Measurements from ENCODE around the gene CAPZA3. TPM values are rescaled to one million over a fixed set of nuclear protein-coding genes. Genes with fewer than 3 reads are reported as not detected.

Gene CAPZA3
- total RNA-seq, 1 experiment from 2014 or later, result not detected

GRCh38 chr12:18718462-18718861 lies 19.5 kb upstream of the CAPZA3 start:
- H3F3A ChIP-seq (ENCODE audit: insufficient read depth, low read depth), result no peaks in the 10 kb centered on the region
- H3K9me2 ChIP-seq (ENCODE audit: insufficient read depth), result no peaks in the 10 kb centered on the region
- H3K4me2 ChIP-seq, result no peak overlapping the region
- H3K4me3 ChIP-seq, result no peak overlapping the region
- H3K27ac ChIP-seq, result no peak overlapping the region
- no TSS peak for BruUV-seq (replicated peaks)
- H3K9me3 ChIP-seq (ENCODE audit: insufficient read depth, low read depth), result peaks cover 8% of the 10 kb centered on the region; the same call in 1 of the 2 replicates
- POLR2A ChIA-PET (ENCODE audit: unreplicated experiment), result no interaction called here
- H2AFZ ChIP-seq, result no peak overlapping the region
- TF ChIP-seq, protein P1, sequence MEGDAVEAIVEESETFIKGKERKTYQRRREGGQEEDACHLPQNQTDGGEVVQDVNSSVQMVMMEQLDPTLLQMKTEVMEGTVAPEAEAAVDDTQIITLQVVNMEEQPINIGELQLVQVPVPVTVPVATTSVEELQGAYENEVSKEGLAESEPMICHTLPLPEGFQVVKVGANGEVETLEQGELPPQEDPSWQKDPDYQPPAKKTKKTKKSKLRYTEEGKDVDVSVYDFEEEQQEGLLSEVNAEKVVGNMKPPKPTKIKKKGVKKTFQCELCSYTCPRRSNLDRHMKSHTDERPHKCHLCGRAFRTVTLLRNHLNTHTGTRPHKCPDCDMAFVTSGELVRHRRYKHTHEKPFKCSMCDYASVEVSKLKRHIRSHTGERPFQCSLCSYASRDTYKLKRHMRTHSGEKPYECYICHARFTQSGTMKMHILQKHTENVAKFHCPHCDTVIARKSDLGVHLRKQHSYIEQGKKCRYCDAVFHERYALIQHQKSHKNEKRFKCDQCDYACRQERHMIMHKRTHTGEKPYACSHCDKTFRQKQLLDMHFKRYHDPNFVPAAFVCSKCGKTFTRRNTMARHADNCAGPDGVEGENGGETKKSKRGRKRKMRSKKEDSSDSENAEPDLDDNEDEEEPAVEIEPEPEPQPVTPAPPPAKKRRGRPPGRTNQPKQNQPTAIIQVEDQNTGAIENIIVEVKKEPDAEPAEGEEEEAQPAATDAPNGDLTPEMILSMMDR (conservative IDR thresholded peaks at IDR 0.05), result no peak
- TF ChIP-seq EZH2 (IDR thresholded peaks at IDR 0.05; ENCODE audit: low read depth), result no peak
- DNase-seq, result no peak
- CTCF ChIA-PET, result interaction anchor here (0.6 kb wide), 1 partner anchor 71 kb away, joined by 6 read pairs; no protein-coding TSS in a partner anchor
- H3K36me3 ChIP-seq (ENCODE audit: low read depth), result no peaks in the 10 kb centered on the region
- H3K27me3 ChIP-seq (ENCODE audit: insufficient read depth, low read depth), result no peaks in the 10 kb centered on the region
- no peaks in the 10 kb centered on the region for H3K79me2 ChIP-seq (ENCODE audit: low read depth)
- H4K20me1 ChIP-seq (ENCODE audit: insufficient read depth), result no peaks in the 10 kb centered on the region
- intact Hi-C loops (cut with micrococcal nuclease; ENCODE audit: unreplicated experiment), result no loop called here
- H3K4me1 ChIP-seq (replicated peaks; ENCODE audit: insufficient read depth), result no peaks in the 10 kb centered on the region

GRCh38 chr12:18719922-18720510 lies 17.9 kb upstream of the CAPZA3 start:
- peaks cover 4% of the 10 kb centered on the region; the same call in 1 of the 2 replicates for H3K4me1 ChIP-seq (replicated peaks; ENCODE audit: insufficient read depth)
- BruUV-seq (replicated peaks), result no TSS peak
- DNase-seq, result no peak
- CTCF ChIA-PET, result no interaction called here
- intact Hi-C loops (cut with micrococcal nuclease; ENCODE audit: unreplicated experiment), result loop anchor here (5.0 to 10.0 kb wide), 2 partner anchors 293 to 415 kb away; no protein-coding TSS in a partner anchor
- peaks cover 8% of the 10 kb centered on the region; the same call in 1 of the 2 replicates for H3K9me3 ChIP-seq (ENCODE audit: insufficient read depth, low read depth)
- H3K27me3 ChIP-seq (ENCODE audit: insufficient read depth, low read depth), result no peaks in the 10 kb centered on the region
- H4K20me1 ChIP-seq (ENCODE audit: insufficient read depth), result no peaks in the 10 kb centered on the region
- TF ChIP-seq, protein P1 (conservative IDR thresholded peaks at IDR 0.05), result no peak
- TF ChIP-seq EZH2 (IDR thresholded peaks at IDR 0.05; ENCODE audit: low read depth), result no peak
- H3K4me2 ChIP-seq, result no peak overlapping the region
- no peak overlapping the region for H3K27ac ChIP-seq
- H3F3A ChIP-seq (ENCODE audit: insufficient read depth, low read depth), result no peaks in the 10 kb centered on the region
- H2AFZ ChIP-seq, result no peak overlapping the region
- POLR2A ChIA-PET (ENCODE audit: unreplicated experiment), result no interaction called here
- H3K9me2 ChIP-seq (ENCODE audit: insufficient read depth), result no peaks in the 10 kb centered on the region
- H3K4me3 ChIP-seq, result no peak overlapping the region
- no peaks in the 10 kb centered on the region for H3K79me2 ChIP-seq (ENCODE audit: low read depth)
- no peaks in the 10 kb centered on the region for H3K36me3 ChIP-seq (ENCODE audit: low read depth)

DNA sequence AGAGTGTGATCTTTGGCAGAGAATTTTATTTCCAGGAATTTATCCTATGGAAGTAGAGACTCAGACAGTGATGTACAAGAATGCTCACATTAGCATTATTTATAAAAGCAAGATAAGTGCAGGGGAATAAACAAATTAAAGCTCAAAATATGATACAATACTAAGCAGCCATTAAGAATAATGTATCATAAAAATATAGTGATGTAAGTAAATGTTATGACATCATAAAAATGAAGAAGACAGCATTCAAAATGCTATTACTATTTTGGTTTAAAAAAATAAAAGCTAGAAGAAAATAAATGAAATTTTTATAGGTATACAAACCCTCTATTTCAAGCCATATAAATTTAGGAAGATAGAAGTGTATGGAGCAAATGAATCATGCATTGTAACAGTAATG lies 17.2 kb upstream of the CAPZA3 start:
- no peaks in the 10 kb centered on the region for H3K36me3 ChIP-seq (ENCODE audit: low read depth)
- H4K20me1 ChIP-seq (ENCODE audit: insufficient read depth), result no peaks in the 10 kb centered on the region
- H3K27me3 ChIP-seq (ENCODE audit: insufficient read depth, low read depth), result no peaks in the 10 kb centered on the region
- intact Hi-C loops (cut with micrococcal nuclease; ENCODE audit: unreplicated experiment), result loop anchor here (5.0 to 10.0 kb wide), 2 partner anchors 293 to 414 kb away; no protein-coding TSS in a partner anchor
- no peaks in the 10 kb centered on the region for H3F3A ChIP-seq (ENCODE audit: insufficient read depth, low read depth)
- TF ChIP-seq, protein P1 (conservative IDR thresholded peaks at IDR 0.05), result no peak
- no peak for TF ChIP-seq EZH2 (IDR thresholded peaks at IDR 0.05; ENCODE audit: low read depth)
- no peaks in the 10 kb centered on the region for H3K79me2 ChIP-seq (ENCODE audit: low read depth)
- no peak for DNase-seq
- peaks cover 4% of the 10 kb centered on the region; the same call in 1 of the 2 replicates for H3K4me1 ChIP-seq (replicated peaks; ENCODE audit: insufficient read depth)
- H3K4me2 ChIP-seq, result no peak overlapping the region
- H3K9me2 ChIP-seq (ENCODE audit: insufficient read depth), result no peaks in the 10 kb centered on the region
- CTCF ChIA-PET, result no interaction called here
- POLR2A ChIA-PET (ENCODE audit: unreplicated experiment), result no interaction called here
- no TSS peak for BruUV-seq (replicated peaks)
- H3K27ac ChIP-seq, result no peak overlapping the region
- H2AFZ ChIP-seq, result no peak overlapping the region
- H3K4me3 ChIP-seq, result no peak overlapping the region
- H3K9me3 ChIP-seq (ENCODE audit: insufficient read depth, low read depth), result peaks cover 8% of the 10 kb centered on the region; the same call in 1 of the 2 replicates
